ENCODE measurements around the gene ZNF57. TPM values are rescaled to one million over a fixed set of nuclear protein-coding genes. Genes with fewer than 3 reads are reported as not detected.

The ZNF57 gene
- total and polyA plus RNA-seq, 2 of the 13 experiments (the other 11 are each of a cell fraction or from before 2014, with no cell fraction given), result 6.6 to 17.5 TPM

DNA sequence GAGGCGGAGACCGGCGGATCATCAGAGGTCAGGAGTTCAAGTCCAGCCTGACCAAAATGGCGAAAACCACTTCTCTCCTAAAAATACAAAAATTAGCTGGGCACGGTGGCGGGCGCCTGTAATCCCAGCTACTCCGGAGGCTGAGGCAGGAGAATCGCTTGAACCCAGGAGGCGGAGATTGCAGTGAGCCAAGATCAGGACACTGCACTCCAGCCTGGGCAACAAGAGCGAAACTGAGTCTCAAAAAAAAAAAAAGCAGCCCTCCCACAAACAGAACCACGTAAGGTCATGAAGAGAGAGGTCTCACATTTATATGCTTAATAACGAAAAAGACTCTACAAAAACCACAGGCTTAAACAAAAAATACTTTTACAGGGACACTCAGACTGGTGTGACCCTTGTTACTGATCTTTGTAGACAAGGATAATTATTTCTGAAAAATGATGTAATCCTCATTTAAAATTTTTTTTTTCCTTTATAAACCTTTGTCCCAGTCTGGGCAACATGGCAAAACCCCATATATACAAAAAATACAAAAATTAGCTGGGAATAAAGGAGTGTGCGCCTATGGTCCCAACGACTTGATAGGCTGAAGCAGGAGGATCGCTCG, 45.0 kb downstream of the ZNF57 start (continued):
- TF ChIP-seq ZNF432 (CRISPR knock-in tag; IDR thresholded peaks at IDR 0.05; ENCODE audit: borderline replicate concordance), result no peak
- TF ChIP-seq, protein P1, sequence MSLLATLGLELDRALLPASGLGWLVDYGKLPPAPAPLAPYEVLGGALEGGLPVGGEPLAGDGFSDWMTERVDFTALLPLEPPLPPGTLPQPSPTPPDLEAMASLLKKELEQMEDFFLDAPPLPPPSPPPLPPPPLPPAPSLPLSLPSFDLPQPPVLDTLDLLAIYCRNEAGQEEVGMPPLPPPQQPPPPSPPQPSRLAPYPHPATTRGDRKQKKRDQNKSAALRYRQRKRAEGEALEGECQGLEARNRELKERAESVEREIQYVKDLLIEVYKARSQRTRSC (CRISPR knock-in tag; IDR thresholded peaks at IDR 0.05; ENCODE audit: low read depth), result no peak
- TF ChIP-seq ZSCAN21 (CRISPR knock-in tag; IDR thresholded peaks at IDR 0.05; ENCODE audit: borderline replicate concordance), result no peak
- TF ChIP-seq NONO (IDR thresholded peaks at IDR 0.05), result no peak
- TF ChIP-seq NONO (CRISPR knock-in tag; conservative IDR thresholded peaks at IDR 0.05), result 0 out of 2 replicates have a peak, but pooled peaks have one; percentile 25
- no peak for TF ChIP-seq ZNF761 (CRISPR knock-in tag; conservative IDR thresholded peaks at IDR 0.05)
- TF ChIP-seq, protein P2, sequence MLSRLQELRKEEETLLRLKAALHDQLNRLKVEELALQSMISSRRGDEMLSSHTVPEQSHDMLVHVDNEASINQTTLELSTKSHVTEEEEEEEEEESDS (CRISPR knock-in tag; IDR thresholded peaks at IDR 0.05; ENCODE audit: borderline replicate concordance), result no peak
- TF ChIP-seq ZNF7 (CRISPR knock-in tag; IDR thresholded peaks at IDR 0.05), result no peak
- TF ChIP-seq, protein P3, sequence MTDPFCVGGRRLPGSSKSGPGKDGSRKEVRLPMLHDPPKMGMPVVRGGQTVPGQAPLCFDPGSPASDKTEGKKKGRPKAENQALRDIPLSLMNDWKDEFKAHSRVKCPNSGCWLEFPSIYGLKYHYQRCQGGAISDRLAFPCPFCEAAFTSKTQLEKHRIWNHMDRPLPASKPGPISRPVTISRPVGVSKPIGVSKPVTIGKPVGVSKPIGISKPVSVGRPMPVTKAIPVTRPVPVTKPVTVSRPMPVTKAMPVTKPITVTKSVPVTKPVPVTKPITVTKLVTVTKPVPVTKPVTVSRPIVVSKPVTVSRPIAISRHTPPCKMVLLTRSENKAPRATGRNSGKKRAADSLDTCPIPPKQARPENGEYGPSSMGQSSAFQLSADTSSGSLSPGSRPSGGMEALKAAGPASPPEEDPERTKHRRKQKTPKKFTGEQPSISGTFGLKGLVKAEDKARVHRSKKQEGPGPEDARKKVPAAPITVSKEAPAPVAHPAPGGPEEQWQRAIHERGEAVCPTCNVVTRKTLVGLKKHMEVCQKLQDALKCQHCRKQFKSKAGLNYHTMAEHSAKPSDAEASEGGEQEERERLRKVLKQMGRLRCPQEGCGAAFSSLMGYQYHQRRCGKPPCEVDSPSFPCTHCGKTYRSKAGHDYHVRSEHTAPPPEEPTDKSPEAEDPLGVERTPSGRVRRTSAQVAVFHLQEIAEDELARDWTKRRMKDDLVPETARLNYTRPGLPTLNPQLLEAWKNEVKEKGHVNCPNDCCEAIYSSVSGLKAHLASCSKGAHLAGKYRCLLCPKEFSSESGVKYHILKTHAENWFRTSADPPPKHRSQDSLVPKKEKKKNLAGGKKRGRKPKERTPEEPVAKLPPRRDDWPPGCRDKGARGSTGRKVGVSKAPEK (CRISPR knock-in tag; IDR thresholded peaks at IDR 0.05; ENCODE audit: borderline replicate concordance), result no peak
